Measurements from ENCODE around the gene TMSB15A. TPM values are rescaled to one million over a fixed set of nuclear protein-coding genes. Genes with fewer than 3 reads are reported as not detected.
A peak's percentile ranks its signal among the peaks of the same experiment; 100 is the strongest.
"Not testable (repeated sequence)": the region's sequence is repeated elsewhere in the genome, so short reads cannot be mapped to it uniquely, and the experiment has no call there.

TMSB15A gene
- total RNA-seq, 2 donors from 2014 or later: 4.8 to 15.7 TPM

GRCh38 chrX:102546828-102547493 lies 30.4 kb upstream of the TMSB15A start:
- no peaks in the 10 kb centered on the region for H3K36me3 ChIP-seq
- H3K4me1 ChIP-seq (replicated peaks): no peaks in the 10 kb centered on the region
- no peak overlapping the region for H3K4me3 ChIP-seq
- WGBS: 18% methylated on average over 27 of the region's 35 CpGs
- H3K27ac ChIP-seq: no peak overlapping the region
- no peaks in the 10 kb centered on the region for H3K9me3 ChIP-seq
- no peak for DNase-seq (ENCODE audit: low spot score)
- intact Hi-C loops (cut with DNase I): no loop called here
- no peaks in the 10 kb centered on the region for H3K27me3 ChIP-seq (replicated peaks; ENCODE audit: insufficient read depth)
- TF ChIP-seq, protein P1, sequence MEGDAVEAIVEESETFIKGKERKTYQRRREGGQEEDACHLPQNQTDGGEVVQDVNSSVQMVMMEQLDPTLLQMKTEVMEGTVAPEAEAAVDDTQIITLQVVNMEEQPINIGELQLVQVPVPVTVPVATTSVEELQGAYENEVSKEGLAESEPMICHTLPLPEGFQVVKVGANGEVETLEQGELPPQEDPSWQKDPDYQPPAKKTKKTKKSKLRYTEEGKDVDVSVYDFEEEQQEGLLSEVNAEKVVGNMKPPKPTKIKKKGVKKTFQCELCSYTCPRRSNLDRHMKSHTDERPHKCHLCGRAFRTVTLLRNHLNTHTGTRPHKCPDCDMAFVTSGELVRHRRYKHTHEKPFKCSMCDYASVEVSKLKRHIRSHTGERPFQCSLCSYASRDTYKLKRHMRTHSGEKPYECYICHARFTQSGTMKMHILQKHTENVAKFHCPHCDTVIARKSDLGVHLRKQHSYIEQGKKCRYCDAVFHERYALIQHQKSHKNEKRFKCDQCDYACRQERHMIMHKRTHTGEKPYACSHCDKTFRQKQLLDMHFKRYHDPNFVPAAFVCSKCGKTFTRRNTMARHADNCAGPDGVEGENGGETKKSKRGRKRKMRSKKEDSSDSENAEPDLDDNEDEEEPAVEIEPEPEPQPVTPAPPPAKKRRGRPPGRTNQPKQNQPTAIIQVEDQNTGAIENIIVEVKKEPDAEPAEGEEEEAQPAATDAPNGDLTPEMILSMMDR (IDR thresholded peaks at IDR 0.05): no peak
- TF ChIP-seq POLR2A (IDR thresholded peaks at IDR 0.05) (no peak), POLR2AphosphoS5 (IDR thresholded peaks at IDR 0.05) (no peak)

DNA sequence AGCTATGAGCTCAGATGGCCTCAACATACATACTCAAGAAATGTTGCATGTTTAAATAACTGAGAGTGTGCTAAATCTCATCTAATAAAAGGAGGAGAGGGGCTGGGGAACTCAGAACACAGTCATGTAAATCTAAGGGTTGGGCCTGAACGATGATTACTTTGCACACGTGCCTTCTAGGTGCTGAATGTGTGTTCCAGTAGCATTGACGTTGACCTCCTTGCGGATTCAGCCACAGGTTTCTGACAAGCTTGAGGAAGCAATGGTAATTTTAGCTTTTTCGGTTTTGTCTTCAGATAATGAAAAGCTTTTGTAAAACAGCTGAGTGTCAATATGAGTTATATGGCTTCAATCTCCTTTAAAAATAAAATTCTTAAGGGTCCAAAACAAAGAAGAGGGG lies 29.6 kb upstream of the TMSB15A start:
- H3K27ac ChIP-seq; H3K4me3 ChIP-seq; H3K4me1 ChIP-seq (replicated peaks); H3K27me3 ChIP-seq (replicated peaks; ENCODE audit: insufficient read depth); H3K9me3 ChIP-seq; intact Hi-C loops (cut with DNase I); H3K36me3 ChIP-seq; DNase-seq (ENCODE audit: low spot score): not testable (repeated sequence)
- WGBS: 74% methylated on average over 5 of the region's 5 CpGs

- no peak for DNase-seq (ENCODE audit: low spot score)
- H3K27me3 ChIP-seq (replicated peaks; ENCODE audit: insufficient read depth): no peaks in the 10 kb centered on the region
- TF ChIP-seq, protein P1 (IDR thresholded peaks at IDR 0.05): no peak
- TF ChIP-seq POLR2A (IDR thresholded peaks at IDR 0.05) (no peak), POLR2AphosphoS5 (IDR thresholded peaks at IDR 0.05) (no peak)
- H3K4me3 ChIP-seq: no peak overlapping the region
- WGBS: 83% methylated on average over 2 of the region's 2 CpGs
- H3K27ac ChIP-seq: no peak overlapping the region
- intact Hi-C loops (cut with DNase I): no loop called here
- H3K36me3 ChIP-seq: no peaks in the 10 kb centered on the region
- no peaks in the 10 kb centered on the region for H3K9me3 ChIP-seq
- no peaks in the 10 kb centered on the region for H3K4me1 ChIP-seq (replicated peaks)
Observed at GRCh38 chrX:102535958-102536357, 19.4 kb upstream of the TMSB15A start.

DNA sequence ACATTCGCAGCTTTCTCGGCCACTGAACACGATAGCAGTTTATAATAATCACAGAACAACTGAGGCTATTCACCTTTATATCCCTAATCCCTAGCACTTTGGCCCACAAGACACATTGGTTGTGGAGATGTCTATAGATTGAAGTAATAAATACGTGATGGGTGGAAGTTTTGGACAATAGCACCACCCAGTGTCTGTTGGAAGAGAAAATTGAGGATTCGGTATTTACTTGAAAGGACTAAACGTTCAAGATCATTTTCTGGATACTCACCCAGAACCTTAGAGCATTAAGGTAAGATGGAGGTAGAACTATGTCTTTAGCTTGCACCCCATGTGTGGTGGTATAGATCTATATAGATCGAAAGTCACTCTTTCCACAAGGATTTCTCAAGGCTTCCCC lies 787 bp upstream of the TMSB15A start:
- no peak for DNase-seq (ENCODE audit: low spot score)
- H3K4me3 ChIP-seq: no peak overlapping the region
- H3K4me1 ChIP-seq (replicated peaks): no peaks in the 10 kb centered on the region
- TF ChIP-seq, protein P1 (IDR thresholded peaks at IDR 0.05): peak in 2 of 4 experiments; percentile 16 to 34
- no peak for TF ChIP-seq POLR2A (IDR thresholded peaks at IDR 0.05)
- no peak for TF ChIP-seq POLR2AphosphoS5 (IDR thresholded peaks at IDR 0.05)
- no peaks in the 10 kb centered on the region for H3K27me3 ChIP-seq (replicated peaks; ENCODE audit: insufficient read depth)
- no peak overlapping the region for H3K27ac ChIP-seq
- H3K36me3 ChIP-seq: no peaks in the 10 kb centered on the region
- 45% methylated on average over 7 of the region's 7 CpGs for WGBS
- H3K9me3 ChIP-seq: no peaks in the 10 kb centered on the region
- intact Hi-C loops (cut with DNase I): no loop called here

- no peaks in the 10 kb centered on the region for H3K9me3 ChIP-seq
- TF ChIP-seq, protein P1 (IDR thresholded peaks at IDR 0.05): no peak
- TF ChIP-seq POLR2AphosphoS5 (IDR thresholded peaks at IDR 0.05) (no peak), POLR2A (IDR thresholded peaks at IDR 0.05) (no peak)
- H3K36me3 ChIP-seq: no peaks in the 10 kb centered on the region
- no peak overlapping the region for H3K27ac ChIP-seq
- H3K4me1 ChIP-seq (replicated peaks): no peaks in the 10 kb centered on the region
- 94% methylated on average over 1 of the region's 1 CpG for WGBS
- no peak for DNase-seq (ENCODE audit: low spot score)
- intact Hi-C loops (cut with DNase I): no loop called here
- H3K27me3 ChIP-seq (replicated peaks; ENCODE audit: insufficient read depth): no peaks in the 10 kb centered on the region
- H3K4me3 ChIP-seq: no peak overlapping the region
Observed at GRCh38 chrX:102514536-102514935, 2.0 kb downstream of the TMSB15A start.

All from prostate gland (tissue), 2 donors.